Stimulated activated CD4-positive, alpha-beta T cell treated with anti-CD3 and anti-CD28 coated beads, Interleukin-15, amount 100 ng/mL, for 24 hours (primary cell): ENCODE data around the gene PHF8.
A peak's percentile ranks its signal among the peaks of the same experiment; 100 is the strongest.

Source experiments
- DNase-seq: peaks from one replicate; pipeline ENCODE4 v3.0.0-alpha.2; 2020

PHF8 gene

GRCh38 chrX:54044126-54044876, at the start of gene PHF8:
Gene PHF8 (minus strand): TSS chrX:54044473. CDS start chrX:54042728, 1,745 bp downstream.
- DNase-seq: peak; percentile 94

- no peak for DNase-seq
Observed at GRCh38 chrX:54093571-54093970, 49.3 kb upstream of the PHF8 start.

GRCh38 chrX:54093159-54093558, 48.9 kb upstream of the PHF8 start:
- no peak for DNase-seq

- no peak for DNase-seq
Observed at GRCh38 chrX:54090880-54091279, 46.6 kb upstream of the PHF8 start.

- DNase-seq: no peak
Observed at GRCh38 chrX:54089191-54089590, 44.9 kb upstream of the PHF8 start.

GRCh38 chrX:54087661-54088060, 43.4 kb upstream of the PHF8 start:
- no peak for DNase-seq

GRCh38 chrX:54085666-54086065, 41.4 kb upstream of the PHF8 start:
- no peak for DNase-seq

GRCh38 chrX:54076903-54077302, 32.6 kb upstream of the PHF8 start:
- no peak for DNase-seq

- DNase-seq: no peak
Observed at GRCh38 chrX:54074826-54075225, 30.6 kb upstream of the PHF8 start.

GRCh38 chrX:54067766-54068165, 23.5 kb upstream of the PHF8 start:
- DNase-seq: no peak

GRCh38 chrX:54066841-54067240, 22.6 kb upstream of the PHF8 start:
- DNase-seq: no peak

GRCh38 chrX:54064564-54064963, 20.3 kb upstream of the PHF8 start:
- DNase-seq: no peak

GRCh38 chrX:54063361-54063760, 19.1 kb upstream of the PHF8 start:
- DNase-seq: no peak

GRCh38 chrX:54049801-54050200, 5.5 kb upstream of the PHF8 start:
- no peak for DNase-seq

GRCh38 chrX:54048412-54048811, 4.1 kb upstream of the PHF8 start:
- no peak for DNase-seq

- DNase-seq: no peak
Observed at GRCh38 chrX:54045563-54046228, 1.4 kb upstream of the PHF8 start.

- DNase-seq: no peak
Observed at GRCh38 chrX:54044877-54045338, 635 bp upstream of the PHF8 start.

- peak; percentile 39 for DNase-seq
Observed at GRCh38 chrX:54043541-54044125, 640 bp downstream of the PHF8 start.

GRCh38 chrX:54043056-54043455, 1.2 kb downstream of the PHF8 start:
- DNase-seq: no peak

GRCh38 chrX:54042609-54043021, 1.7 kb downstream of the PHF8 start:
- DNase-seq: peak; percentile 57

GRCh38 chrX:54030329-54030728, 13.9 kb downstream of the PHF8 start:
- no peak for DNase-seq

GRCh38 chrX:54029529-54030143, 14.6 kb downstream of the PHF8 start:
- no peak for DNase-seq

- no peak for DNase-seq
Observed at GRCh38 chrX:54024350-54024749, 19.9 kb downstream of the PHF8 start.
